Mesendoderm (in vitro differentiated cells): ENCODE data around the gene ALDH7A1. TPM values are rescaled to one million over a fixed set of nuclear protein-coding genes. Genes with fewer than 3 reads are reported as not detected.

Experiments used
- DNase-seq: peaks from one replicate; pipeline ENCODE4 v3.0.0; 2013
- H2AK5ac ChIP-seq: 2 replicates; pipeline ENCODE4 v1.6.1; 2013; ENCODE audit warnings: low read length, inconsistent platforms
- H2BK120ac ChIP-seq: 2 replicates; pipeline ENCODE4 v1.6.1; 2013; ENCODE audit warnings: low read depth, mild to moderate bottlenecking, low read length, moderate library complexity, mixed read lengths
- H2BK15ac ChIP-seq: replicated peaks from 2 replicates; pipeline ENCODE4 v1.6.1; 2013; ENCODE audit warnings: low read depth, mild to moderate bottlenecking, moderate library complexity
- H2BK5ac ChIP-seq: 2 replicates; pipeline ENCODE4 v1.6.1; 2013; ENCODE audit warnings: low read length, inconsistent platforms
- H3K18ac ChIP-seq: 2 replicates; pipeline ENCODE4 v1.6.1; 2013; ENCODE audit warnings: mild to moderate bottlenecking, low read length, mixed read lengths
- H3K23ac ChIP-seq: one replicate; pipeline ENCODE4 v1.6.1; 2013; ENCODE audit warnings: low read length
- H3K27ac ChIP-seq: 2 replicates; pipeline ENCODE4 v1.5.1; 2013; ENCODE audit warnings: low read depth, mild to moderate bottlenecking, inconsistent platforms, low read length, moderate library complexity
- H3K27me3 ChIP-seq: 2 replicates; pipeline ENCODE4 v1.6.1; 2013; ENCODE audit warnings: low read length, control low read depth, mild to moderate bottlenecking, inconsistent platforms; ENCODE audit not compliant: insufficient read depth, poor library complexity
- H3K36me3 ChIP-seq: 2 replicates; pipeline ENCODE4 v1.6.1; 2013; ENCODE audit warnings: low read length, inconsistent platforms; ENCODE audit not compliant: control insufficient read depth, insufficient read depth
- H3K4ac ChIP-seq: one replicate; pipeline ENCODE4 v1.6.1; 2013; ENCODE audit warnings: low read depth, mild to moderate bottlenecking, low read length, moderate library complexity
- H3K4me1 ChIP-seq: 2 replicates; pipeline ENCODE4 v1.6.1; 2013; ENCODE audit warnings: low read depth, low read length, inconsistent platforms; ENCODE audit not compliant: control insufficient read depth
- H3K4me2 ChIP-seq: 2 replicates; pipeline ENCODE4 v1.6.1; 2013; ENCODE audit warnings: low read length
- H3K4me3 ChIP-seq: 2 replicates; pipeline ENCODE4 v1.5.1; 2013; ENCODE audit warnings: mild to moderate bottlenecking, low read length
- H3K56ac ChIP-seq: one replicate; pipeline ENCODE4 v1.6.1; 2013; ENCODE audit warnings: low read length
- H3K79me1 ChIP-seq: 2 replicates; pipeline ENCODE4 v1.6.1; 2013; ENCODE audit warnings: low read length, inconsistent platforms
- H3K79me2 ChIP-seq: 2 replicates; pipeline ENCODE4 v1.6.1; 2013; ENCODE audit warnings: mild to moderate bottlenecking, low read length; ENCODE audit not compliant: control insufficient read depth, insufficient read depth
- H3K9ac ChIP-seq: 2 replicates; pipeline ENCODE4 v1.6.1; 2013; ENCODE audit warnings: low read length, inconsistent platforms
- H4K5ac ChIP-seq: one replicate; pipeline ENCODE4 v1.6.1; 2013; ENCODE audit warnings: low read length
- H4K8ac ChIP-seq: one replicate; pipeline ENCODE4 v1.6.1; 2013; ENCODE audit warnings: low read depth, mild to moderate bottlenecking, control low read depth, low read length, moderate library complexity
- WGBS: extraction: QIAGEN DNeasy Blood & Tissue Kit; methylation state at CpG from one replicate; pipeline ENCODE4 v1.1.7; 2013; ENCODE audit warnings: low lambda C conversion rate, missing lambda C conversion rate; ENCODE audit not compliant: insufficient coverage; ENCODE audit errors: extremely low coverage; 5-methylcytosine and 5-hydroxymethylcytosine counted together
- small RNA-seq: library from polyadenylated mRNA; stranded (forward); fragments of <200 nt; extraction: miRNeasy Mini kit (QIAGEN cat#:217004); gene quantifications from one replicate; pipeline ENCODE3, GENCODE V24; 2013; ENCODE audit not compliant: insufficient read depth

The ALDH7A1 gene

DNA sequence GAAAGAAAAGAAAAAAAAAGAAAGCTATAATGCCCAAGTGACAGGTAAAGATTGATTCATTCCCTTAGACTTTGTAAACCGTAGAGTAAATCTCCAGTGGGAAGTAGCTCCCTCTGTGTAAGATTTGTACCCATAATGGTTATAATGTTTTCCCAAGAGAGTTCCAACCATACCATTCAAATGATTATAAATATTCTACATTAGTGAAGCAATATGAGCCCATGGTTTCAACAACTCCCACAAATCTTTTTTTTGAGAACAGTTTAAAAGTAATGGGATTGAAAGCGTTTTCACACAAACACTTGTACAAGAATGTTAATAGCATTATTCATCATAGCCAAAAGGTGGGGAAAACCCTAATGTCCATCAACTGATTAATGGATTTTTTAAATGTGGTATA is 113.8 kb downstream of the ALDH7A1 start:
- no CpG with 5 or more reads among the region's 2 CpGs for WGBS
- Histone ChIP-seq H3K4me3 (no peak overlapping the region), H3K4ac (no peak overlapping the region), H2BK120ac (no peak overlapping the region), H3K9ac (no peak overlapping the region), H3K4me2 (no peak overlapping the region), H3K4me1 (no peaks in the 10 kb centered on the region), H4K5ac (no peak overlapping the region), H3K56ac (no peak overlapping the region), H3K23ac (no peak overlapping the region), H2BK15ac (no peak overlapping the region), H3K18ac (no peak overlapping the region), H3K79me1 (no peaks in the 10 kb centered on the region), H3K79me2 (no peaks in the 10 kb centered on the region), H2AK5ac (no peak overlapping the region), H4K8ac (no peak overlapping the region), H3K36me3 (no peaks in the 10 kb centered on the region), H2BK5ac (no peak overlapping the region), H3K27ac (no peak overlapping the region), H3K27me3 (no peaks in the 10 kb centered on the region)
- DNase-seq: no peak

Small RNA genes lying within 50 kb of the gene (small RNA-seq; reads per million reads assigned to genes)
- not detected for gene RNU6-290P
